Measurements from ENCODE around the gene MYO1B.

The MYO1B gene

GRCh38 chr2:191228333-191228732 is 16.9 kb upstream of the MYO1B start:
- no peak for DNase-seq

GRCh38 chr2:191228861-191229260 is 16.3 kb upstream of the MYO1B start:
- DNase-seq, result no peak

- DNase-seq, result no peak
These were observed 15.0 kb upstream of the MYO1B start for GRCh38 chr2:191230174-191230573.

GRCh38 chr2:191231995-191232394 is 13.2 kb upstream of the MYO1B start:
- DNase-seq, result no peak

GRCh38 chr2:191233533-191233932 is 11.7 kb upstream of the MYO1B start:
- no peak for DNase-seq

- DNase-seq, result no peak
These were observed 10.8 kb upstream of the MYO1B start for GRCh38 chr2:191234376-191234775.

GRCh38 chr2:191240871-191241270 is 4.3 kb upstream of the MYO1B start:
- DNase-seq, result no peak

GRCh38 chr2:191241418-191241817 is 3.8 kb upstream of the MYO1B start:
- DNase-seq, result no peak

GRCh38 chr2:191243154-191243553 is 2.0 kb upstream of the MYO1B start:
- DNase-seq, result no peak

GRCh38 chr2:191244350-191244749 is 854 bp upstream of the MYO1B start:
- DNase-seq, result no peak

- peak; percentile 45 for DNase-seq
These were observed 796 bp downstream of the MYO1B start for GRCh38 chr2:191245869-191246531.

GRCh38 chr2:191246820-191247380 is 1.7 kb downstream of the MYO1B start:
- DNase-seq, result no peak

- no peak for DNase-seq
These were observed 2.3 kb downstream of the MYO1B start for GRCh38 chr2:191247381-191248057.

- no peak for DNase-seq
These were observed 4.1 kb downstream of the MYO1B start for GRCh38 chr2:191249156-191249813.

- DNase-seq, result no peak
These were observed 5.2 kb downstream of the MYO1B start for GRCh38 chr2:191250400-191250799.

GRCh38 chr2:191250986-191251385 is 5.8 kb downstream of the MYO1B start:
- no peak for DNase-seq

- no peak for DNase-seq
These were observed 7.5 kb downstream of the MYO1B start for GRCh38 chr2:191252699-191253098.

- DNase-seq, result no peak
These were observed 8.3 kb downstream of the MYO1B start for GRCh38 chr2:191253476-191253875.

GRCh38 chr2:191255271-191255670 is 10.1 kb downstream of the MYO1B start:
- DNase-seq, result no peak

GRCh38 chr2:191255756-191256312 is 10.6 kb downstream of the MYO1B start:
- no peak for DNase-seq

- DNase-seq, result no peak
These were observed 12.7 kb downstream of the MYO1B start for GRCh38 chr2:191257934-191258333.

GRCh38 chr2:191258996-191259395 is 13.8 kb downstream of the MYO1B start:
- no peak for DNase-seq

- no peak for DNase-seq
These were observed 17.2 kb downstream of the MYO1B start for GRCh38 chr2:191262436-191262835.

GRCh38 chr2:191263050-191263449 is 17.8 kb downstream of the MYO1B start:
- no peak for DNase-seq

Measured in COR-L47 (cell line).